Uterus (tissue), 2 donors: Measurements from ENCODE around the gene HPS5.

Experiments used
- CTCF ChIP-seq, 4 experiments: fragments of 200-600 bp in 2 of 4; fragments of 450-650 bp in 2 of 4; sonication (generic) in 2 of 4; IDR thresholded peaks; one replicate each; pipeline ENCODE4 v1.5.1; 2016 to 2019; ENCODE audit warnings: antibody characterized with exemption in 4 of 4, mild to moderate bottlenecking in 2 of 4, moderate library complexity in 1 of 4
- POLR2A ChIP-seq, 2 donors: fragments of 450-650 bp; IDR thresholded peaks; one replicate each; pipeline ENCODE4 v1.6.1; 2016; ENCODE audit warnings: antibody characterized with exemption in 2 of 2, mild to moderate bottlenecking in 1 of 2, moderate library complexity in 1 of 2

- TF ChIP-seq CTCF (IDR thresholded peaks at IDR 0.05) (no peak), POLR2A (IDR thresholded peaks at IDR 0.05) (no peak)
These were observed 88.0 kb downstream of the HPS5 start for GRCh38 chr11:18233912-18234311.
